GM12892 (cell line): ENCODE results near the gene FOXJ3.

Source experiments
- POLR2A ChIP-seq: IDR thresholded peaks from 2 replicates; pipeline ENCODE4 v1.6.1; 2011; ENCODE audit warnings: low read depth, low read length, control low read depth
- POLR2AphosphoS5 ChIP-seq: IDR thresholded peaks from 2 replicates; pipeline ENCODE4 v1.6.1; 2011; ENCODE audit warnings: low read depth, low read length, control low read depth

DNA sequence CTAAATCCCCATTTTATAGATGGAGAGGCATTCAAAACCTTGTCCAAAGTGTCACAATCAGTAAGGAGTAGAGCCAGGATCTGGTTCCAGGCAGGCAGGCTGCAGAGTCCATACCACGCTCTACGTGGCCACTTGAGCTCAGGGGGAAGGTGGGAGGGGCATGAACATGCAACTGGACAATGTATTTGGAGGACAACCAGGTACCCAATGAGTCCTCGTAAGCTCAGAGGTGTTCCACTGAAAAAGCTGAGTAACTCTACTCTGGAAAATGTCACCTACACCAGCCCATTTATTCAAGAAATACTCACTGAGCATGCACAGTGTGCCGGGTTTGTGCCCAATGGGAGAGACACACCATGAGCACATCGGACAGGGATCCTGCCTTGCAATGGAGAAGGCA is 193.1 kb downstream of the FOXJ3 start:
- no peak for TF ChIP-seq POLR2A
- TF ChIP-seq POLR2AphosphoS5: no peak
